Neutrophil (primary cell): ENCODE results near the gene PAPOLA.
"Not testable (repeated sequence)": the region's sequence is repeated elsewhere in the genome, so short reads cannot be mapped to it uniquely, and the experiment has no call there.

Experiments
- H3K27ac ChIP-seq: fragments of 200-600 bp; sonication (generic); 2 replicates; pipeline ENCODE4 v1.5.1; 2016; ENCODE audit warnings: mild to moderate bottlenecking, moderate library complexity
- H3K27me3 ChIP-seq: fragments of 200-600 bp; sonication (generic); 2 replicates; pipeline ENCODE4 v1.6.0; 2016; ENCODE audit warnings: mild to moderate bottlenecking
- H3K36me3 ChIP-seq: fragments of 200-600 bp; sonication (generic); 2 replicates; pipeline ENCODE4 v1.5.1; 2017
- H3K4me1 ChIP-seq, 2 experiments: fragments of 200-600 bp in 1 of 2; sonication (generic) in 1 of 2; 1 replicate in 1 of 2; 2 replicates in 1 of 2; pipeline versions ENCODE4 v1.5.1 to v1.6.1; 2013 to 2016; ENCODE audit warnings: low read depth in 1 of 2, low read length in 1 of 2, mild to moderate bottlenecking in 1 of 2, moderate library complexity in 1 of 2; ENCODE audit not compliant: control insufficient read depth in 1 of 2, insufficient read depth in 1 of 2
- H3K4me3 ChIP-seq, 2 experiments: fragments of 200-600 bp in 1 of 2; sonication (generic) in 1 of 2; 1 replicate in 1 of 2; 2 replicates in 1 of 2; pipeline ENCODE4 v1.5.1; 2013 to 2016; ENCODE audit warnings: low read depth in 1 of 2, low read length in 1 of 2, mild to moderate bottlenecking in 1 of 2, moderate library complexity in 1 of 2
- H3K9me3 ChIP-seq: fragments of 200-600 bp; sonication (generic); 2 replicates; pipeline ENCODE4 v1.5.1; 2016
- TF ChIP-seq, protein P1 (sequence below): fragments of 200-600 bp; sonication (generic); IDR thresholded peaks from 2 replicates; pipeline ENCODE4 v1.5.1; 2016; ENCODE audit warnings: antibody characterized with exemption

Gene PAPOLA

GRCh38 chr14:96464136-96464535, 38.0 kb upstream of the PAPOLA start:
- Histone ChIP-seq H3K27me3 (no peaks in the 10 kb centered on the region), H3K4me3 (no peak overlapping the region), H3K36me3 (no peaks in the 10 kb centered on the region), H3K4me1 (no peaks in the 10 kb centered on the region), H3K9me3 (no peaks in the 10 kb centered on the region), H3K27ac (no peak overlapping the region)
- TF ChIP-seq, protein P1, sequence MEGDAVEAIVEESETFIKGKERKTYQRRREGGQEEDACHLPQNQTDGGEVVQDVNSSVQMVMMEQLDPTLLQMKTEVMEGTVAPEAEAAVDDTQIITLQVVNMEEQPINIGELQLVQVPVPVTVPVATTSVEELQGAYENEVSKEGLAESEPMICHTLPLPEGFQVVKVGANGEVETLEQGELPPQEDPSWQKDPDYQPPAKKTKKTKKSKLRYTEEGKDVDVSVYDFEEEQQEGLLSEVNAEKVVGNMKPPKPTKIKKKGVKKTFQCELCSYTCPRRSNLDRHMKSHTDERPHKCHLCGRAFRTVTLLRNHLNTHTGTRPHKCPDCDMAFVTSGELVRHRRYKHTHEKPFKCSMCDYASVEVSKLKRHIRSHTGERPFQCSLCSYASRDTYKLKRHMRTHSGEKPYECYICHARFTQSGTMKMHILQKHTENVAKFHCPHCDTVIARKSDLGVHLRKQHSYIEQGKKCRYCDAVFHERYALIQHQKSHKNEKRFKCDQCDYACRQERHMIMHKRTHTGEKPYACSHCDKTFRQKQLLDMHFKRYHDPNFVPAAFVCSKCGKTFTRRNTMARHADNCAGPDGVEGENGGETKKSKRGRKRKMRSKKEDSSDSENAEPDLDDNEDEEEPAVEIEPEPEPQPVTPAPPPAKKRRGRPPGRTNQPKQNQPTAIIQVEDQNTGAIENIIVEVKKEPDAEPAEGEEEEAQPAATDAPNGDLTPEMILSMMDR = no peak

GRCh38 chr14:96466918-96467317, 35.3 kb upstream of the PAPOLA start:
- Histone ChIP-seq H3K4me3 (no peak overlapping the region), H3K27ac (no peak overlapping the region), H3K4me1 (no peaks in the 10 kb centered on the region), H3K36me3 (no peaks in the 10 kb centered on the region), H3K27me3 (peaks cover 14% of the 10 kb centered on the region), H3K9me3 (no peaks in the 10 kb centered on the region)
- TF ChIP-seq, protein P1 = no peak

- H3K4me3 ChIP-seq = no peak overlapping the region
- H3K4me1 ChIP-seq = no peaks in the 10 kb centered on the region
- TF ChIP-seq, protein P1 = no peak
- no peak overlapping the region for H3K27ac ChIP-seq
- no peaks in the 10 kb centered on the region for H3K9me3 ChIP-seq
- H3K36me3 ChIP-seq = no peaks in the 10 kb centered on the region
- H3K27me3 ChIP-seq = peaks cover 14% of the 10 kb centered on the region
These were observed 31.9 kb upstream of the PAPOLA start for GRCh38 chr14:96470331-96470730.

DNA sequence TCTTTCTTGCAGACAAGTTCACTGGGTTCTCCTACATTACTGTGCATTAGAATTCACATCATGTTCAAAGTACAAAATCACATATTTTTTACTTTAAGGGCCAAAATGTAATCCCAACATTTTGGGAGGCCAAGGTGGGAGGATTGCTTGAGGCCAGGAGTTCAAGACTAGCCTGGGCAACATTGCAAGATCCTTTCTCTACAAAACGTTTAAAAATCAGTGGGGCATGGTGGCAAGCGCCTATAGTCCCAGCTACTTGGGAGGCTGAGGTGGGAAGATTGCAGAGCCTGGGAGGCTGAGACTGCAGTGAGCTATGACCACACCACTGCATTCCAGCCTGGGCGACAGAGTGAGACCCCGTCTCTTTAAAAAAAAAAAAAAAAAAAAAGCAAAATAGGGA, 31.2 kb upstream of the PAPOLA start:
- not testable (repeated sequence) for H3K4me1 ChIP-seq, H3K4me3 ChIP-seq, H3K27ac ChIP-seq, H3K36me3 ChIP-seq, H3K9me3 ChIP-seq
- peaks cover 14% of the 10 kb centered on the region for H3K27me3 ChIP-seq

GRCh38 chr14:96478119-96478518, 24.1 kb upstream of the PAPOLA start:
- H3K4me3 ChIP-seq = no peak overlapping the region
- TF ChIP-seq, protein P1 = no peak
- H3K9me3 ChIP-seq = no peaks in the 10 kb centered on the region
- H3K4me1 ChIP-seq = no peaks in the 10 kb centered on the region
- H3K27me3 ChIP-seq = peaks cover 12% of the 10 kb centered on the region
- no peak overlapping the region for H3K27ac ChIP-seq
- H3K36me3 ChIP-seq = no peaks in the 10 kb centered on the region

DNA sequence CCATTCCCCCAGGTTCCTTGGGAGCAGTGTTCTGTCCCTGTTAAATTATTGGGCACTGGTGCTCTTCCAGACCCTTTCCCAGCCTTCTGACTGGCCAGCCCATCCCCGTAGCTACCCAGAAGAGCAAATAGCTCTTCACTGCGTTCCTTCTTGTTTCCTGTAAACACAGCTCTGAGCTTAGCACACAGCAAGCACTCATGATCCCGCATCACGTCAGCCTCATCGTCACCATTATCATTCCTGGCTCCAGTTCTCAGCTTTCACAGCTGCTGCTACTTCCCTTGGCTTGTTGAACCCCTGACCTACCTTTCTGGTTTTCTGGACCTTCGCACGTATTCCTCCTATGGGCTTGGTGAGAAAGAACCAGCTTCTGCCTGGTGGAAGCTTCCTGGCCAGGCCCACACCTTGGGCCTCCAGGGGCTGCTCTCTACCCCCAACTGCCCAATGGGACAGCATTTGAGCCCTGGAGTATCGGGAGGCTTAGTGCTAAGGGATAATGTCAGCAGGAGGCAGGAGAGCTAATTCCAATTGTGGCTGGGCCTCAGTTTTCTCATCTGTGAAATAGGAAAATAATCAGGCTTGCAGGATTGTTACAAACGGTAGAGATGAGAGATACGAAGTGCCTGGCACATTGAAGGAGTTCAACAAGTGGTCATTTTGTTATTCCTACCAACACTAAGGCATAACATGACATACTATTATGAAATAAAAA, 22.6 kb upstream of the PAPOLA start:
- Histone ChIP-seq H3K27me3 (peaks cover 18% of the 10 kb centered on the region), H3K36me3 (no peaks in the 10 kb centered on the region), H3K4me1 (no peaks in the 10 kb centered on the region), H3K9me3 (no peaks in the 10 kb centered on the region), H3K27ac (no peak overlapping the region), H3K4me3 (no peak overlapping the region)
- TF ChIP-seq, protein P1 = no peak
